ENCODE data around the gene RASGRP4.

RASGRP4 gene

GRCh38 chr19:38453596-38453995, 27.6 kb upstream of the RASGRP4 start:
- no peaks in the 10 kb centered on the region for H3K79me2 ChIP-seq (ENCODE audit: insufficient read depth, low read length)
- no peaks in the 10 kb centered on the region for H3K4me1 ChIP-seq (ENCODE audit: insufficient read depth, low read length, severe bottlenecking)
- no peak overlapping the region for H3K4me3 ChIP-seq (ENCODE audit: low read depth, low read length, poor library complexity, severe bottlenecking)
- no peaks in the 10 kb centered on the region for H3K27me3 ChIP-seq (ENCODE audit: insufficient read depth, low read length)
- no peaks in the 10 kb centered on the region for H3K36me3 ChIP-seq (ENCODE audit: insufficient read depth, low read length)
- no peak overlapping the region for H3K27ac ChIP-seq (ENCODE audit: low read depth, low read length, poor library complexity, severe bottlenecking)
- no peaks in the 10 kb centered on the region for H3F3A ChIP-seq (ENCODE audit: insufficient read depth, low read length)
- H3K9me3 ChIP-seq (ENCODE audit: low read length), result no peaks in the 10 kb centered on the region
- H3K9me2 ChIP-seq (ENCODE audit: low read depth, low read length), result no peaks in the 10 kb centered on the region
- H4K20me1 ChIP-seq (ENCODE audit: insufficient read depth, low read length), result no peaks in the 10 kb centered on the region
- no peak overlapping the region for H2AFZ ChIP-seq (ENCODE audit: low read length)
- H3K9ac ChIP-seq (ENCODE audit: low read length), result no peak overlapping the region
- H3K4me2 ChIP-seq (ENCODE audit: low read length), result no peak overlapping the region
- no peak for TF ChIP-seq CTCF (IDR thresholded peaks at IDR 0.05; ENCODE audit: low read length)
- TF ChIP-seq EZH2 (IDR thresholded peaks at IDR 0.05; ENCODE audit: borderline replicate concordance, low read length), result no peak

GRCh38 chr19:38452430-38453366, 26.7 kb upstream of the RASGRP4 start:
- Histone ChIP-seq H3K27me3 (ENCODE audit: insufficient read depth, low read length) (no peaks in the 10 kb centered on the region), H3K79me2 (ENCODE audit: insufficient read depth, low read length) (no peaks in the 10 kb centered on the region), H3K9me2 (ENCODE audit: low read depth, low read length) (no peaks in the 10 kb centered on the region), H3K9ac (ENCODE audit: low read length) (no peak overlapping the region), H2AFZ (ENCODE audit: low read length) (no peak overlapping the region), H3F3A (ENCODE audit: insufficient read depth, low read length) (no peaks in the 10 kb centered on the region), H3K27ac (ENCODE audit: low read depth, low read length, poor library complexity, severe bottlenecking) (no peak overlapping the region), H3K36me3 (ENCODE audit: insufficient read depth, low read length) (no peaks in the 10 kb centered on the region), H4K20me1 (ENCODE audit: insufficient read depth, low read length) (no peaks in the 10 kb centered on the region), H3K9me3 (ENCODE audit: low read length) (no peaks in the 10 kb centered on the region), H3K4me3 (ENCODE audit: low read depth, low read length, poor library complexity, severe bottlenecking) (no peak overlapping the region), H3K4me1 (ENCODE audit: insufficient read depth, low read length, severe bottlenecking) (no peaks in the 10 kb centered on the region), H3K4me2 (ENCODE audit: low read length) (no peak overlapping the region)
- TF ChIP-seq CTCF (IDR thresholded peaks at IDR 0.05; ENCODE audit: low read length), result no peak

GRCh38 chr19:38451629-38452028, 25.6 kb upstream of the RASGRP4 start:
- no peaks in the 10 kb centered on the region for H3K4me1 ChIP-seq (ENCODE audit: insufficient read depth, low read length, severe bottlenecking)
- no peaks in the 10 kb centered on the region for H4K20me1 ChIP-seq (ENCODE audit: insufficient read depth, low read length)
- no peak for TF ChIP-seq CTCF (IDR thresholded peaks at IDR 0.05; ENCODE audit: low read length)
- TF ChIP-seq EZH2 (IDR thresholded peaks at IDR 0.05; ENCODE audit: borderline replicate concordance, low read length), result no peak
- H3K27me3 ChIP-seq (ENCODE audit: insufficient read depth, low read length), result no peaks in the 10 kb centered on the region
- no peak overlapping the region for H3K4me3 ChIP-seq (ENCODE audit: low read depth, low read length, poor library complexity, severe bottlenecking)
- H3F3A ChIP-seq (ENCODE audit: insufficient read depth, low read length), result no peaks in the 10 kb centered on the region
- no peaks in the 10 kb centered on the region for H3K9me2 ChIP-seq (ENCODE audit: low read depth, low read length)
- no peak overlapping the region for H2AFZ ChIP-seq (ENCODE audit: low read length)
- H3K9ac ChIP-seq (ENCODE audit: low read length), result no peak overlapping the region
- H3K27ac ChIP-seq (ENCODE audit: low read depth, low read length, poor library complexity, severe bottlenecking), result no peak overlapping the region
- H3K79me2 ChIP-seq (ENCODE audit: insufficient read depth, low read length), result no peaks in the 10 kb centered on the region
- H3K9me3 ChIP-seq (ENCODE audit: low read length), result no peaks in the 10 kb centered on the region
- no peaks in the 10 kb centered on the region for H3K36me3 ChIP-seq (ENCODE audit: insufficient read depth, low read length)
- no peak overlapping the region for H3K4me2 ChIP-seq (ENCODE audit: low read length)
